Measurements from ENCODE around the gene DOCK2. TPM values are rescaled to one million over a fixed set of nuclear protein-coding genes. Genes with fewer than 3 reads are reported as not detected.
"Not testable (repeated sequence)": the region's sequence is repeated elsewhere in the genome, so short reads cannot be mapped to it uniquely, and the experiment has no call there.

The DOCK2 gene
- total RNA-seq, 4 donors from 2014 or later: 2.0 to 17.4 (median 7.5) TPM

GRCh38 chr5:169946743-169947295, 309.7 kb downstream of the DOCK2 start:
- DNase-seq: no peak
- no peaks in the 10 kb centered on the region for H3K36me3 ChIP-seq
- no peaks in the 10 kb centered on the region for H3K9me3 ChIP-seq
- no peak overlapping the region for H3K27ac ChIP-seq
- intact Hi-C loops (cut with DNase I; ENCODE audit: low total_unique reads): no loop called here
- no peaks in the 10 kb centered on the region for H3K27me3 ChIP-seq
- H3K4me1 ChIP-seq: no peaks in the 10 kb centered on the region
- no peak overlapping the region for H3K4me3 ChIP-seq
- no peak for TF ChIP-seq POLR2A (IDR thresholded peaks at IDR 0.05)
- TF ChIP-seq CTCF (IDR thresholded peaks at IDR 0.05): no peak

GRCh38 chr5:169950333-169950732, 313.3 kb downstream of the DOCK2 start:
- Histone ChIP-seq H3K4me1 (no peaks in the 10 kb centered on the region), H3K36me3 (no peaks in the 10 kb centered on the region), H3K27me3 (no peaks in the 10 kb centered on the region), H3K4me3 (no peak overlapping the region), H3K9me3 (no peaks in the 10 kb centered on the region), H3K27ac (no peak overlapping the region)
- intact Hi-C loops (cut with DNase I; ENCODE audit: low total_unique reads): no loop called here
- no peak for TF ChIP-seq POLR2A (IDR thresholded peaks at IDR 0.05)
- TF ChIP-seq CTCF (IDR thresholded peaks at IDR 0.05): no peak
- no peak for DNase-seq

GRCh38 chr5:169953196-169953595, 316.1 kb downstream of the DOCK2 start:
- H3K27me3 ChIP-seq; intact Hi-C loops (cut with DNase I; ENCODE audit: low total_unique reads); H3K36me3 ChIP-seq; H3K4me1 ChIP-seq; H3K27ac ChIP-seq; H3K9me3 ChIP-seq; DNase-seq; H3K4me3 ChIP-seq: not testable (repeated sequence)

- Histone ChIP-seq H3K9me3 (no peaks in the 10 kb centered on the region), H3K36me3 (no peaks in the 10 kb centered on the region), H3K27me3 (no peaks in the 10 kb centered on the region), H3K4me1 (no peaks in the 10 kb centered on the region), H3K27ac (no peak overlapping the region), H3K4me3 (no peak overlapping the region)
- TF ChIP-seq CTCF (IDR thresholded peaks at IDR 0.05) (no peak), POLR2A (IDR thresholded peaks at IDR 0.05) (no peak)
- no peak for DNase-seq
- intact Hi-C loops (cut with DNase I; ENCODE audit: low total_unique reads): no loop called here
Measured at GRCh38 chr5:169954786-169955185, 317.7 kb downstream of the DOCK2 start.

GRCh38 chr5:169956126-169956525, 319.1 kb downstream of the DOCK2 start:
- Histone ChIP-seq H3K4me1 (no peaks in the 10 kb centered on the region), H3K9me3 (no peaks in the 10 kb centered on the region), H3K36me3 (no peaks in the 10 kb centered on the region), H3K4me3 (no peak overlapping the region), H3K27me3 (no peaks in the 10 kb centered on the region), H3K27ac (no peak overlapping the region)
- no peak for DNase-seq
- no peak for TF ChIP-seq POLR2A (IDR thresholded peaks at IDR 0.05)
- TF ChIP-seq CTCF (IDR thresholded peaks at IDR 0.05): no peak
- intact Hi-C loops (cut with DNase I; ENCODE audit: low total_unique reads): no loop called here

GRCh38 chr5:169956756-169957155, 319.7 kb downstream of the DOCK2 start:
- no peak for TF ChIP-seq POLR2A (IDR thresholded peaks at IDR 0.05)
- TF ChIP-seq CTCF (IDR thresholded peaks at IDR 0.05): no peak
- DNase-seq: no peak
- no peaks in the 10 kb centered on the region for H3K4me1 ChIP-seq
- H3K9me3 ChIP-seq: no peaks in the 10 kb centered on the region
- no peaks in the 10 kb centered on the region for H3K27me3 ChIP-seq
- no peak overlapping the region for H3K4me3 ChIP-seq
- no peak overlapping the region for H3K27ac ChIP-seq
- intact Hi-C loops (cut with DNase I; ENCODE audit: low total_unique reads): no loop called here
- no peaks in the 10 kb centered on the region for H3K36me3 ChIP-seq

All from uterus (tissue), 4 donors.